NCI-H524 treated with DMSO at 0.1 percent for 48 hours (cell line): ENCODE results near the gene ADGRG6.

ENCODE experiments used
- DNase-seq: peaks from one replicate; lab custom pipeline; 2025; lab: John Stamatoyannopoulos, UW

Gene ADGRG6

GRCh38 chr6:142322066-142322465 is 20.3 kb downstream of the ADGRG6 start:
- no peak for DNase-seq

GRCh38 chr6:142322504-142323198 is 20.8 kb downstream of the ADGRG6 start:
- DNase-seq, result no peak

GRCh38 chr6:142323377-142323776 is 21.6 kb downstream of the ADGRG6 start:
- DNase-seq, result no peak

- DNase-seq, result no peak
Measured at GRCh38 chr6:142324111-142324510, 22.3 kb downstream of the ADGRG6 start.

GRCh38 chr6:142325111-142325510 is 23.3 kb downstream of the ADGRG6 start:
- DNase-seq, result no peak

GRCh38 chr6:142326540-142326939 is 24.7 kb downstream of the ADGRG6 start:
- no peak for DNase-seq

GRCh38 chr6:142328070-142328469 is 26.3 kb downstream of the ADGRG6 start:
- DNase-seq, result no peak

- no peak for DNase-seq
Measured at GRCh38 chr6:142329486-142330113, 27.8 kb downstream of the ADGRG6 start.

GRCh38 chr6:142331075-142331551 is 29.3 kb downstream of the ADGRG6 start:
- no peak for DNase-seq

- no peak for DNase-seq
Measured at GRCh38 chr6:142331601-142332000, 29.8 kb downstream of the ADGRG6 start.

- DNase-seq, result no peak
Measured at GRCh38 chr6:142332393-142333098, 30.7 kb downstream of the ADGRG6 start.

GRCh38 chr6:142333431-142333830 is 31.6 kb downstream of the ADGRG6 start:
- no peak for DNase-seq

- DNase-seq, result no peak
Measured at GRCh38 chr6:142334294-142334693, 32.5 kb downstream of the ADGRG6 start.

GRCh38 chr6:142335415-142335814 is 33.6 kb downstream of the ADGRG6 start:
- no peak for DNase-seq

GRCh38 chr6:142336183-142336582 is 34.4 kb downstream of the ADGRG6 start:
- no peak for DNase-seq

GRCh38 chr6:142336787-142337186 is 35.0 kb downstream of the ADGRG6 start:
- no peak for DNase-seq

- DNase-seq, result no peak
Measured at GRCh38 chr6:142339113-142339512, 37.3 kb downstream of the ADGRG6 start.

- no peak for DNase-seq
Measured at GRCh38 chr6:142339968-142340658, 38.3 kb downstream of the ADGRG6 start.

- DNase-seq, result no peak
Measured at GRCh38 chr6:142341855-142342330, 40.1 kb downstream of the ADGRG6 start.

GRCh38 chr6:142342986-142343385 is 41.2 kb downstream of the ADGRG6 start:
- no peak for DNase-seq

GRCh38 chr6:142343938-142344337 is 42.1 kb downstream of the ADGRG6 start:
- no peak for DNase-seq

- DNase-seq, result no peak
Measured at GRCh38 chr6:142345261-142345660, 43.5 kb downstream of the ADGRG6 start.
